Hematopoietic multipotent progenitor cell treated with erythropoietin and hydrocortisone succinate and interleukin-3 and kit ligand, for 6 days (in vitro differentiated cells): ENCODE measurements around the gene CHURC1.

ENCODE experiments used
- DNase-seq: peaks from one replicate; pipeline ENCODE4 v3.0.0-alpha.2; 2015

CHURC1 gene

GRCh38 chr14:64914237-64915028 is at the start of gene CHURC1:
CHURC1 (plus strand) TSS chr14:64914455; CDS start chr14:64914496, 41 bp downstream.
- DNase-seq = peak; percentile 100

GRCh38 chr14:64865109-64865508 is 49.1 kb upstream of the CHURC1 start:
- DNase-seq = no peak

- no peak for DNase-seq
Measured at GRCh38 chr14:64865992-64866391, 48.3 kb upstream of the CHURC1 start.

- no peak for DNase-seq
Measured at GRCh38 chr14:64867182-64867581, 47.1 kb upstream of the CHURC1 start.

GRCh38 chr14:64868379-64868778 is 45.9 kb upstream of the CHURC1 start:
- no peak for DNase-seq

GRCh38 chr14:64868841-64869240 is 45.4 kb upstream of the CHURC1 start:
- DNase-seq = no peak

GRCh38 chr14:64870160-64870559 is 44.1 kb upstream of the CHURC1 start:
- DNase-seq = peak; percentile 55

GRCh38 chr14:64871344-64871743 is 42.9 kb upstream of the CHURC1 start:
- DNase-seq = no peak

- DNase-seq = no peak
Measured at GRCh38 chr14:64873506-64874219, 40.6 kb upstream of the CHURC1 start.

- no peak for DNase-seq
Measured at GRCh38 chr14:64875350-64875749, 38.9 kb upstream of the CHURC1 start.

GRCh38 chr14:64877846-64878245 is 36.4 kb upstream of the CHURC1 start:
- no peak for DNase-seq

- DNase-seq = peak; percentile 24
Measured at GRCh38 chr14:64878837-64879634, 35.2 kb upstream of the CHURC1 start.

- DNase-seq = peak; percentile 94
Measured at GRCh38 chr14:64879635-64880220, 34.5 kb upstream of the CHURC1 start, which contains the start of gene SPTB. SPTB (minus strand) TSS chr14:64879907; CDS start chr14:64823094, 56,813 bp downstream.

GRCh38 chr14:64880221-64881121 is 33.8 kb upstream of the CHURC1 start:
- peak; percentile 95 for DNase-seq

GRCh38 chr14:64885559-64885958 is 28.7 kb upstream of the CHURC1 start:
- peak; percentile 74 for DNase-seq

- DNase-seq = no peak
Measured at GRCh38 chr14:64889352-64889751, 24.9 kb upstream of the CHURC1 start.

- DNase-seq = no peak
Measured at GRCh38 chr14:64891173-64891838, 22.9 kb upstream of the CHURC1 start.

GRCh38 chr14:64891839-64892375 is 22.3 kb upstream of the CHURC1 start:
- peak; percentile 93 for DNase-seq

GRCh38 chr14:64899958-64900357 is 14.3 kb upstream of the CHURC1 start:
- DNase-seq = peak; percentile 38

- DNase-seq = no peak
Measured at GRCh38 chr14:64906022-64906421, 8.2 kb upstream of the CHURC1 start.
